Measurements from ENCODE around the gene DNAJC5. TPM values are rescaled to one million over a fixed set of nuclear protein-coding genes. Genes with fewer than 3 reads are reported as not detected.
"Not testable (repeated sequence)": the region's sequence is repeated elsewhere in the genome, so short reads cannot be mapped to it uniquely, and the experiment has no call there.

Gene DNAJC5
- total RNA-seq = 50.4 and 53.8 TPM in 2 replicates

DNA sequence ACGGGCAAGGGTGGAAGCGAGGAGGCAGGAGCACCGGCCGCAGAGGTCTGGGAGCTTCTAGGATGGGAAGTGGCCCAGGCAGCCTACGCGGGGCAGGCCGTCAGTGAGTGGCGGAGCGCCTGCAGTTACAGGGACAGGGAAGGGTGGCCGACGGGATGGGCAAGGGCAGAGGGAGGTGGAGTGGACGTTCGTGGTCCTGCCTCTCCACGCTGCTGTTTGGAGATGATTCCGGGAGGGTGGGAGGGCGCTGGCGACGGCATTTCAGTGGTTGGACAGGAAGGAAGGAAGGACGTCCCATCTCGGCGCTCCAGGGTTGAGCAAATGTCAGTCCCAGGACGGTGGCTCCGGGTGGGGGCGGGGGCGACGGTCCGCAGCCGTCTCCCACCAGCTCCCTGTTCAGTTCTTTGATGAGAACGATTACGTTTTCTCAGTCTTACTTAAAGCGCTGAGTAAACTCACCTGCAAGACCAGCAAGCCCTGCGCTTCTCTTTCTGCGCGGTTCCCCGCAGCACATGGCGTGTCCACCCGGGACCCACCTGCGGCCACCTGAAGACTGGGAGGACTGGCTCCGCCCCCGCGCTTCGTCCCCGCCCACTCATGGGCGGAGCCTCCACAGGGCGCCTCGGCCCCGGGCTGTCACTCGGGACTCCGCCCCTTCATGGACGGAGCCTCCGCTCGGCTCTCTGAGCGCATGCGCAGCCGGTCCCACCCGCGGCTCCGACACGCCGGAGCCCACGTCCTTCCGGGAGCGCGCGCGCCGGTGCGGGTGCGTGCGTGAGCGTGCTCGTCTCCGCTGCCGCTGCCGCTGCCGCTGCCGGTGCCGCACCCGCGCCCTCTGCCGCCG, at the start of gene DNAJC5:
Gene DNAJC5 (plus strand): TSS at position 769 of the 844 bp plus-strand sequence. CDS start 33,220 bp downstream, outside the sequence.
- intact Hi-C loops (cut with micrococcal nuclease) = loop anchor here (1.0 to 10.0 kb wide), 4 partner anchors 29 to 270 kb away; partner anchors contain the start of genes GMEB2, TCEA2 and TPD52L2

- intact Hi-C loops (cut with micrococcal nuclease) = no loop called here
Observed at GRCh38 chr20:63846128-63846771, 48.7 kb upstream of the DNAJC5 start.

DNA sequence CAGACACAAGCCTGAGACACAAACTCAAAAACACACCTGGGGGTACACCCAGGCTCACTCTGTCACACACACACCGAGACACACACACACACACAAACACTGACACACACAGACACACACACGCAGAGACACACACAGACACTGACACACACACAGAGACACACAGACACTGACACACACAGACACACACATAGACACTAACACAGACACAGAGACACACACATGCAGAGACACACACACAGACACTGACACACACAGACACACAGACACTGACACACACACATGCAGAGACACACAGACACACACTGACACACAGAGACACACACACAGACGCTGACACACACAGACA, 48.1 kb upstream of the DNAJC5 start:
- intact Hi-C loops (cut with micrococcal nuclease) = no loop called here

GRCh38 chr20:63847237-63848002, 47.5 kb upstream of the DNAJC5 start:
- intact Hi-C loops (cut with micrococcal nuclease) = no loop called here

DNA sequence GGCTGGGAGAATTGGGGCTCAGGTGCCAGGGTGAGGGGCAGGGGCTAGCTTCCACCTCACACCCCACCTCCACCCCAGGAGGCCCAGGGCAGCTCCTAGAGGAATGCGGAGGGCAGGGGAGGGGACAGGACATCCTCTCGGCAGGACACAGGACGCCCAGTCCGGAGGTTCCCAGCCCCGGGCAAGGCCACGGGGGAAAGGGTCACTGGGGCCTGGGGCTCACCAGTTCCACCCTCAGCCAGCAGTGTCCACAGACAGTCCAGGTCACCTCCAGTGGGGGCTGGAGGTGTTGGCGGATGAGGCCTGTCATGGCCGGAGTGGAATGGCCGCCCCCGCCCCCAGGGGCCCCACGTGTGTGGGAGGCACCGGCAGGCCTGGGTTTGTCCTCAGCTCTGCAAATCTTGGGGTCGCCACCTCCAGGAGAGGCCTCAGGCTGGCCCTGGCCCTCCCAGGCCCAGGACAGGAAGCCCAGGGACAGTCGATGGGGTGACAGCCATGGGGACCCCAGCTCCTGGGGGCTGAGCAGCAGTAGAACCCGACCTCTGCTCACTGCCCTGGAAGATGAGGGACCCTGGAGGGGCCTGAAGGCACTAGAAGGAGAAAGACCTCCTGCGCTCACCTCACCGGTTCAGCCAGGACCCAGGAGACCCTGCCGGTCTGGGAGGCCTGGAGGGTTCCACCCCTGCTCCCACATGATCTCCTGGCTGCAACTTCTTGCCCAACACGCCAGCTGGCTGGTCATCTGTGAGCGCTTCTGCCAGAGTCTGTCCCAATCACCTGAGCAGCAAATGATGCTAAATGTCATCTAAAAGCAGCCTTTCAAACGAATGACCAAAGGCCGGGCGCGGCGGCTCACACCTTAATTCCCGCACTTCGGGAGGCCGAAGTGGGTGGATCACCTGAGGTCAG, 46.7 kb upstream of the DNAJC5 start:
- intact Hi-C loops (cut with micrococcal nuclease) = no loop called here

DNA sequence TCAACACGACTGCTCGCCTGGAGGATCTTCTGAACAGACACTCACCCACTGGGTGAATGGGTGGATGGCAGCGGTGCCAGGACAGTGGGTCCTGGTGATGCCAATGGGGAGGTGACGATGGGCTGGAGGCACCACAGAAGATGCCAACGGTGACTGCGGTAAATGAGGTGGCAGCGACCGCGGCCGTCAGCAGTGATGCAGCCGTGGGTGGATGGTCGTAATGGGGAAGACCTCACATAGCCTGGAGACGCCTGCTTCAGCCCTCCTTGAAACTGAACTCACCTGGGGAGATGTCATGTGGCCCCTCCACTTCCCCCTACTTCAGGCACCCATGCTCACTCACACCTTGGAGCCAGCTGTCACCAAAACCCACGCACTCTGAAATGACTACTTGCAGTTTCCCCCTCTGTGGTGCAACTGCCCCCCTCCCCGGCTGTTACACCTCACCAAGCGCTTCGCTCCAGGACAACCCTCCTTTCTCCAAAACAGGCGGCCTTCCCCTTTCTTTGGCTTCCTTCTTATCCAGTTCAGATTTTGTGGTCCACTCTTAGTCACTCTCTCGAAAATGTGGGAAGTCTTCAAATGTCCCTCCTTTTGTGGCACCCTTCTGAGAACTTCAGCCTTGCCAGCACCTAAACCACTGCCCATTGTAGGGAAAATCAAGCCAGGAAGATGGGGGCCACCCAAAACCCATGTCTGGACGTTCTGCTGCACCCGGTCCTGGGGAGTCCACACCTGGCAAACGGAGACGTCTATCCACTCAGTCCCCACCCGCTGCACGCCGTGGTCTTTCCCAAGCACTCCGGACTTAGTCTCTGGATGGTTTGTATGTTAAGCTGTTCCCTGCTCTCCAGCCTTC, 44.0 kb upstream of the DNAJC5 start:
- intact Hi-C loops (cut with micrococcal nuclease) = no loop called here

DNA sequence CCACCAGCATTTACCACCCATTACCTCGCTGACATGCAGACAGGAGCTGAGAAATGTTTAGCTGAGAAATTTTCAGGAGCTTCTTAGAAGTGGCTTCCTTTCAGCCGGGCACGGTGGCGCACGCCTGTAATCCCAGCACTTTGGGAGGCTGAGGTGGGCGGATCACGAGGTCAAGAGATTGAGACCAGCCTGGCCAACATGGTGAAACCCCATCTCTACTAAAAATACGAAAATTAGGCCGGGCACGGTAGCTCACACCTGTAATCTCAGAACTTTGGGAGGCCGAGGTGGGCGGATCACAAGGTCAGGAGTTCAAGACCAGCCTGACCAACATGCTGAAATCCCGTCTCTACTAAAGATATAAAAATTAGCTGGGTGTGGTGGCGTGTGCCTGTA, 43.4 kb upstream of the DNAJC5 start:
- intact Hi-C loops (cut with micrococcal nuclease) = not testable (repeated sequence)

DNA sequence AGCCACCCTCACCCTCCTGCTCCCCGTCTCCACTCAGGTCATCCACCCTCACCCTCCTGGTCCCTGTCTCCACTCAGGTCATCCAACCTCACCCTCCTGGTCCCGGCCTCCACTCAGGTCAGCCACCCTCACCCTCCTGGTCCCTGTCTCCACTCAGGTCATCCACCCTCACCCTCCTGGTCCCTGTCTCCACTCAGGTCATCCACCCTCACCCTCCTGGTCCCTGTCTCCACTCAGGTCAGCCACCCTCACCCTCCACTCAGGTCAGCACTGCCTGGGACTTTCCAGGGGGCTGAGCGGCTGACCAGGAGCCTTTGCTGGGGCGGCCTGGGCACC, 41.2 kb upstream of the DNAJC5 start:
- intact Hi-C loops (cut with micrococcal nuclease) = not testable (repeated sequence)

GRCh38 chr20:63854069-63854765, 40.7 kb upstream of the DNAJC5 start:
- intact Hi-C loops (cut with micrococcal nuclease) = no loop called here

DNA sequence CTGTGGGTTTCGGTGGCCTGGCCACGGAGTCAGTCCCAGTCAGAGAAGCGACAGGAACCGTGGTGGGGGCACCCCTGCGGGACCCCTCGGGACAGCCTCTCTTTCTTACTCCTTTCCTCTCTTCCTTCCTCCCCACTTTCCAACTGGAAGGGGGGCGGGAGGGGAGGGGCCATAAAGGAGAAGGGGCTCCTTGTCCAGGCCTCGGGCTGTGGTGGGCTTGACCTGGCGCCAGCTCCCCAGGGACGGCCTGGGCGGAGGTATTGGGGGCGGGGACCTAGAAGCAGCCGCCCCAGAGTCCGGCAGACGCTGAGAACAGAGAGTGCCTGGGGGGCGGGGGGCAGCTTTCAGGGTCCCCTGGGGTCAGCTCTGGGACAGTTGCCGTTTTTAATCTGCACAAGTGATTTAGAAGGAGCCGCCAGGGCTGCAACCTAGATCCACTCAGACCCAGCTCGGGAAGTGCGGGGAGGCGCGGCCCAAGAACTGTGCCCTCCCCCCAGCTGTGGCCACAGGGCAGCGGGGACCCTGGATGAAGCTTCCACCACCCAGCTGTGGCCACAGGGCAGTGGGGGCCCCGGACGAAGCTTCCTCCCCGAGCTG, 40.1 kb upstream of the DNAJC5 start:
- intact Hi-C loops (cut with micrococcal nuclease) = no loop called here

DNA sequence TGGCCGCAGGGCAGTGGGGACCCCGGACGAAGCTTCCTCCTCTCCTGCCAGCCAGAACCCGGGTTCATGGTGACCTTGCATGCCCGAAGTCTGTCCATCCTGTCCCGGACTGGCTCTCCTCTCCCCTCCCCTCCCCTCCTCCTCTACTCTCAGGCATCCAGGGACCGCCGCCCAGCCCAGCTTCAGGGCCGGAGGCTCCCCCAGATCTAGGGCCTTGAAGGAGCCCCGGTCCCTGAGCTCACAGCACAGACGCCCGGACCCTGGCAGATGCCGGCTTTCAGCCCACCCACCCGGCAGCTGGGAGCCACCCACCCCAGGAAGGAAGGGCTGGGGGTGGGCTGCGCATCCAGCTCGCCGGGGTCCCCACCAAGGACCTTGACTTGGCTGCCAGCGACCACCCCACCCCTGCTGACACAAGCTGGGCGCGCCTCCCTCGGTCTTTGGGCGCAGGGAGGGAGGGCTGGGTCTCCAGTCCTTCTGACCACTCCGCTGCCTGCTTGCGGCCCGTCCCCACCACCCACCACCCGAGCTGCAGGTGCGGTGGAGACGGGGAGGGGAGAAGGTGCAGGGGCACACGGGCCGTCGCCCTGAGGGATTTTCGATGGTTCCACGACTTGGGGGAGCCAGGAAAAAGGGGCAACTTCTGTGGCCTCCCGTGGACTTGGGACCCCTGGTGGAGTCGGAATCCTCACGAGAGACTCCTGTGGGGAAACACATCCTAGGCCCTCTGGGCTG, 39.4 kb upstream of the DNAJC5 start:
- intact Hi-C loops (cut with micrococcal nuclease) = no loop called here

- intact Hi-C loops (cut with micrococcal nuclease) = no loop called here
Observed at GRCh38 chr20:63856098-63856511, 38.8 kb upstream of the DNAJC5 start.

DNA sequence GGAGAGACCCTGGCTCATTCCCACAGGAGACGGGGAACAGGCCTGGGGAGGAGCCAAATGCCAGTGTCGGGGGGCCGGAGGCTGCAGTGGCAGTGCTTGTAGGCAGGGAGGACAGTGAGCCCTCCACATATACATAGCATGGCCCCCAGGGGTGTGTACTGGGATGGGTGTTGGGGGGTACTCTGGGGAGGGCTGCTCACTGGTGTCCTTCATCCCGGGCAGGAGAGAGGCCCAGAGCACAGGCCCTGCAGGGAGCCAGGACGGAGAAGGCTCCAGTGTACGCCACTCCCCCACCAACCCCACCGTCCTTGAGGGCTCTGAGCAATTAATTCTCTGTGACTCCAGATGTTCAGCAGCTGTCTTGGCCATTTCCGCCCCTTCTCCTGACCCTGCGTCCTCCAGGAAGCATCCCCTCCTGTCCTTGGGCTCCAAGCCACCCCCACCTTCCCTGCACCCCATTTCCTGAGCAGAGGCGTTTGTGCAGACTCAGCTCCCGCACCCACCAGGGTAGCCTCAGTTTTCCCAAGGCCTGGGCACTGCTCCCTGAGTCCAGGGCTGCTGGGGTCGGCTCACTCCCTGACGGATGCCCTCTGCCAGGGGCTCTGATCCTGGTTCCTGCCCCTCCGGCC, 37.0 kb upstream of the DNAJC5 start:
- intact Hi-C loops (cut with micrococcal nuclease) = no loop called here

DNA sequence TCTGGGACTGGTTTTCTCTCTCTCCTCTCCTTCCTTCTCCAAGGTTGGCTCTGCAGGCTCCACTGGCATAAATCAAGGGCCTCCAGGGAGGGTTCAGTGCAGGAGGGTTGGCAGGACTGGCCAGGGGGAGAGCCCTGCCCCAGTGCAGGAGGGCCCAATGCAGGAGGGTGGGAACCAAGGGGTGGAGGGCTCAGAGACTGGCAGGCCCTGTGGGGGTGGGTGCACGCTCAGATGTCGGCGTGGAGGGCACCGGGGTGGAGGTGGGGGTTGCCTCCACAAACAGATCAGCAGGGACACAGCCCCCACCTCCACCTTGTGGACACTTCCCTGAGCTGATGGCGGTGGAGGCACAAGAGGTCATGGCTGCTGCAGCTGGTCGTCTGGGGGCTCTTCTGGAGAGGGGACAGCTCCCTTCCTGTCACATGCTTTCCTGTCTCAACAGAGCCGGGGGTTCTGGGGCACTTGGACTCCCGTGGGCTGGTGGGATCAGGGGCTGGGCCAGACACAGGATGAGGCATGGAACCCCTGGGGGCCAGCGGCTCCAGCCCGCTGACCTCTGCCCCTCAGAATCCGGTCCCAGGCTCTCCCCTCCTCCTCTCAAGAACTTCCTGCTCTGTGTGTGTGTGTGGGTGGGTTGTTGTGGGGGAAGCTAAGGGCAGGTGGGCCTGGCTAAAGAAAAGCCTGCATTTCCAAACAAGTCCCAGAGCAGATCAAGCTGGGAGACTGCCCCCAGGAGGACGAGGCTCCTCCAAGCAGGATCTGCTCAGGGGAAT, 36.3 kb upstream of the DNAJC5 start:
- intact Hi-C loops (cut with micrococcal nuclease) = no loop called here

- intact Hi-C loops (cut with micrococcal nuclease) = no loop called here
Observed at GRCh38 chr20:63859166-63859699, 35.7 kb upstream of the DNAJC5 start.

DNA sequence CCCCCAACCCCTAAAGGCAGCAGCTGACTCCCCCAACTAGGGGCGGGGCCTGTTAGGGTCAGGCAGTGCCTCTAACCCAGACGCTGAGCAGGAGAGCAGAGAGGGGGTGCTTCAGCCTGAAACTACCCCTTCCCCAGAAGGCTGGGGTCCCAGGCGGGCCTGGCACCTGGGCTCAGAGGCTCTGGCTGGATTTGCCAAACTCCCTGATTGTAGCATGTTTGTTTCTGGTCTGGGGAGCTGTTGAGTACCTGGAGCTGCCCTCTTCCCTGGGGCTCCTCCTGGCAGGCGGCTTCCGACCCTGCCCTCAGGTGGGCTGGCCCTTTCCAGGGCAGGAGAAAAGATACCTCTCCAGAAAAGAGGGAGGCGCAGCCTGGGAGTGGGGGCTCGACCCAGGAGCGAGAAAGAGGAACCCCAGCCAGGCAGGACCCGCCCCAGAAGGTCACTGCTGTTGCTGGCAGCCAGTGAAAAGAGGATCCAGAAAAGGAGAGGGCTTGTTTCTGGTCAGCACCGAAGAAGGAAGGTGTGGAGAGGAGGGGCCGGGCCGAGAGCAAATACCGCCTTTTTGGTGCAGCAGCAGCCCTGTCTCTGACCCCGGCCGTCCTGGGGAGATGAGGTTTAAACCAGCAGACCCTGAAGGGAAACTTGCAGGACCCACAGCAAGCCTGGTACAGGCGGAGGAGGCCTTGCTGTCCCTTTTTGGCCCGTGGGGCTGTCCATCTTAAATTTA, 34.4 kb upstream of the DNAJC5 start:
- intact Hi-C loops (cut with micrococcal nuclease) = loop anchor here (10.0 kb wide), 3 partner anchors 126 to 206 kb away; partner anchors contain the start of genes LIME1, RTEL1, SLC2A4RG and STMN3

All from T-helper 2 cell treated with Interferon-gamma antibody and Interleukin-4, amounts not matched to agents 100 ng/mL and 5 ng/mL, for 36 hours (primary cell).